ENCODE results near the gene HOXB3.
A peak's percentile ranks its signal among the peaks of the same experiment; 100 is the strongest.

HOXB3 gene

DNA sequence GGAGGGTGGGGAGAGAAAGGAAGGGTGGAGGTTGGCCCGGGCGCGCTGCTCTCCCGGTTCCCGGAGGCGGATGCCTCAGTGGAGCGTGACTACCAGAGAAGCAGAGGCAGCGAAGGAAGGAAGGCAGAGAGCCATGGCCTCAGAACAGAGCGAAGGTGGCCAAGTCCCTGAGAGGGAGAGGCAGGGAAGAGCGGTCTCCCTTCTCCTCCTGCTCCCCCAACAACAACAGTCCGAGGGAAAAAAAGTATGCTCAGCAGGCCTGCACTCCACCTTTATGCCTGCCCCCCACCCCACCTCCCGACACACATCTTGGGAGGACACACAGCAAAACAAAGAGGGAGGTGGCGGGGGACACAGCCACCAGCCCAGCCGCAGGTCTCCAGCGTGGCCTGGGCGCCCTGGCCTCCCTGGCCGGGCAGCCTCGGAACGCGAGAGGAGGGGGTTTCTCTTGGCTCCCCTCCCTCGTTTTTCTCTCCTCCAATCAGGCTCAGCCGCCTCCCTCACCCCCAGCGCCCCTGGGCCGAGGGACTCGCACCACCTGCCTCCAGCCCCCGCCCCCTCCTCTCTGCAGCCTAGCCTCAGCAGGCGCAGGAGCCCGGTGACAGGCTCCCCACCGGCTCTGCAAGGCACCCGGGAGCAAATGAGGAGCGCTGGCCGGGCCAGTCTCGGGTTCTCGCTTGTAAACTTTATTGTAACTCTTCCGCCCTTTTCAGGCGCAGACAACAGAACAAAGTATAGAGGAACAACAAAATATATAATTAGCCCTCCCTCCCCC is 21.8 kb upstream of the HOXB3 start:
- DNase-seq = no peak

- DNase-seq = no peak
These were observed 21.2 kb upstream of the HOXB3 start for GRCh38 chr17:48611213-48611612.

DNA sequence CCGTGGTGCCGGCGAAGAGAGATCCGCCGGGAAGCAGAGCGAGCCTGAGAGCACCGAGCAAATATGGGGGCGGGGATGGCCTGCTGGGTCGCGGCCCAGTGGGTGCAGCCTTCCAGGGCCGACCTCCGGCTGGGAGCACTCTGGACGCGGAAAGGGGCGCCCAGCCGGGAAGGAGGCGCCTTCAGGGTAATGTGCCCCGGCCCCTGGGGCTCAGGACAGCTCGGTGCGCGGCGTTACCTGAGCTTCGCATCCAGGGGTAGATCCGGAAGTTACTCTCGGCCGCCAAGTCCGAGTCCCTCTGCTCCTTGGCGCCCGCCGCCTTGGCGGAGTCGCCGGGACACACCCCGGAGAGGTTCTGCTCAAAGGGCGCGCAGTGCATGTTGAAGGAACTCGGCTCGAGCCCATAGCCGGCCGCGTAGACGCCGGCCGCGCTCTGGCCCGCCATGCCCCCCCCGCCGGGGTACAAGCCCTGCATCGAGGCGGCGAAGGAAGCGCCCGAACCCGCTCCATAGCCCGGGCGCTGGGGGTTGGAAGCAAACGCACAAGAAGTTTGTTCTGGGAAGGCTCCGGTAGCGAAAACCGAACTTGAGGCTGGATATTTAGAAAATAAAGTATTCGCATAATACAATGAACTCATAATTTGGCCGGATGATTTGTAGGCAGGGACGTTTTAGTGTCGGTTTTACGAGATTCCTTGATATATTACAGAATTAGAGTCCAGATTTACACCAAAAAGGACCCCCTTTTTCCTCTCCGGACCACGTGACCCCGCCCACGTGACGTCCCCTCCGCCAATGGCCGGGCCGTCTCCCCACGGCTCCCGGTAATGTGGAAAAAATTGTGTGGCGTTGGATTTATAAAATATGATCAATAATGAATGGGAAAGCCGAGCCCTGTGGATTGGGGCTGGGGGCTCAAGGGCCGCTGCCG is 20.5 kb upstream of the HOXB3 start, which contains the start of gene HOXB7:
Gene HOXB7 (minus strand): TSS at position 736 of the 930 bp plus-strand sequence. CDS start 99 bp downstream, at position 637.
- DNase-seq = peak; percentile 64

DNA sequence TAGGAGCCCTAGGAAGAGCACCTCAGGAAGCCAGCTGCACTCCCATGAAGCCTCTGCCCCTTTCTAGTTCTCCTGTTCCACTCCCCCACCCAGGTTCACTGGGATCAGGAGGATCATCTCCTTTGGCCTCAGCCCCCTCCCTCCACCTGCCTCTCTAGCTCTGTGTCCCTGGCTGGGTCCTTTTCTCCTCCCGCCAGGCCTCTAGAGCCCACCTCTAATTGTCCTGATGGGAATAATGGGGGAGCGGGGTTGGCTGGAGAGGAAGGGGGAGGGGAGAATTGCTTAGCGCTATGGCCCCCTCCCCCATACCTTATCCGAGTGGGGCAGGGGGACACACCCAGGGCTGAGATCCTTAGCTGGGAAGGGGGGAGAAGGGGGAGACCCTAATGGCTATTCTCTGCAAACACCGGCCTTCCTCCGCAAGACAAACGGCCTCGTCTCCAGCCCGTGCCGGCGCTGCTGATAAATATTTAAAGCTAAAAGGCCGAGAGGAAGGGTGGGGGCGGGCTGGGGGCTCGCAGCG is 19.8 kb upstream of the HOXB3 start:
- DNase-seq = no peak

DNA sequence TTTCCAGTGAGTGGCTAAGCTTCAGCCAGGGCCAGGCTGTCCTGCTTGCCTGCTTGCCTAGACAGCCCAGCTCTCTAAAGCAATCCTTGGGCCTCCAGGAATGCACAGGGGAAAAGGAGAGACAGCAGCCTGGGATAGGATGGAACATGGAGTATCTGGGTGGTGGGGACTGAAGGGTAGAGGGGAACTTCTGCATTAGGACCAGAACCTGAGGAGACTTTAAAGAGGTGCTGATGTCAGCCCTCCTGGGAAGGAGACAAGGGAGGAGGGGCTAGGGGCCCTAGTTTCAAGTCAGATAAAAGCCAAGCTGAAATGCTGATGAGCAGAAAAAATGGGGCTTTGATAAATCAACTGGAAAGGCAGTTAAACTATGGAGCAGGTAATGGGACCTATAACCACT is 19.0 kb upstream of the HOXB3 start:
- DNase-seq = no peak

GRCh38 chr17:48608494-48608834 is 18.4 kb upstream of the HOXB3 start:
- no peak for DNase-seq

DNA sequence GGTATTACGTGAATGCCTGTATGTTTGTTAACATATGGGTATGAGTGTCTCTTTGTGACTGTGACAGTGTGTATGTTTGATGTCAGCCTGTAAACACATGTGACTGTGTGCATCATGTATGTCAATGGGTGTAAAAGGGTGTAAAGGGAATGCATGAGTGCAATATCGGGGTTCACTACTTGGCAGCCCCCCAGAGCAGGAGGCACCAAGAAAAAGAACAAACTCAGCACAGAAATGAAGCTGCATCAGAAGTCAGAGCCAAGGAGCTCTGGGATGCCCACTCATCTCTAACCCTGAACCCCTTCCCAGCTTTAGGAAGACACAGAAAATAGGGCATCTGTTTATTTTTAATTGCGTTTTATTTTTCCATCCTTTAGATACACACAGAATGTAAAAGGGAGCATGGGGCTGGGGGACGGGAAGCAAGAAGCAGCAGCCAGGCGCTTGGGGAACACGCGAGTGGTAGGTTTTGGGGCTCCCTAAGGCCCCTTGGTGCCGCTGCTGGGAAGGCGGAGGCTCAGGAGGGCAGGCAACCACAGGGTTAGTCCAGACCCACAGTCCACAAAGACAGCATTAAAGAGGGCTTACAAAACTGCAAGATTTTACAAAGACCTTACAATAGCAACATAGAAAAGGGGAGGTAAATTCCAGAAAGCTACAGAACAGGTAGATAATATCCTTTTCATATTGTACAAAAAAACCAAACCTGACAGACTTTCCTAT is 17.0 kb upstream of the HOXB3 start:
- DNase-seq = no peak

DNA sequence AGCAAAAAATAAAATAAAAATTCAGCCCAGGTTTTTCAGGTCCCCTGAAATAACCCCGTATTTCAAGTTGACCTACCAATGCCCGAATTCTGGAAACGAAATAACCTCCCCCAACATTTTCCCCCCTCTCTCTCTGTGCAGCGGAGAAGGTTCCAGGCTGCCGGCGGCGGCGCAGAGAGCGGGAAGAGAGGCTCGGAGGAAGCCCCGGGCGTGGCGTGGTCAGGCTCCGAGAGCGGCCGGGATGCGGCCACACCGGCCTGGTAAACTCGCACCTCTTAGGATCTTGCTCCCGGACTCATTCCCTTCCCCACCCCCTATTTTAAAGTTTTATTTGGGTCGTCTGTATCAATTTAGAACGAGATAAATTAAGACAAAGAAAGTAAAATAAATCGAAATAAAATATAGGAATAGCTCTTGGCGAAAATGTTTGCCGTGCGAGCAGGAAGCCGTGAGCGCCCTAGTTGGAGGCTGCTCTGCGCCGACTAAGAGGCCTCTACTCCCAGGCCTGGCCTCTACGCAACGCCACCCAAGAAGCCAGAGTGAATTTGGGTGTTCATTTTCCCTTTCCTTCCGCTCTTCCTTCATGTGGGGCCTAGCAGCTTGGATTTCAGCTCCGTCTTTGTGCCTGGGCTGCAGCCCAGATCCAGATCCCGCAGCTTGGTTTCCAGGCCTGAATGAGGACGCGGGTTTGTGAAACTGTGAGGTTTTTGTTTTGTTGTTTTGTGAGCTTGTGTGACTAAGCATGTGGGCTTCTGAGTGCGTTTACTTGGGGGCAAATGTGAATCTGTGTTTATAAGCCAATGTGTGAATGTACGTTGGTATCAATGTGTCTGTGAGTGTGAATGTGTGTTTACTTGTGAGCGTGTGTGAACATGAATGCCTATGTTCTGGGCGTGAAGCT is 16.2 kb upstream of the HOXB3 start:
- DNase-seq = no peak

- DNase-seq = no peak
These were observed 15.4 kb upstream of the HOXB3 start for GRCh38 chr17:48605409-48605919.

- DNase-seq = no peak
These were observed 14.8 kb upstream of the HOXB3 start, which contains the start of gene HOXB6 for GRCh38 chr17:48604770-48605329. TSS of gene HOXB6 (minus strand) at chr17:48604986. CDS start at chr17:48598150, 6,836 bp downstream.

DNA sequence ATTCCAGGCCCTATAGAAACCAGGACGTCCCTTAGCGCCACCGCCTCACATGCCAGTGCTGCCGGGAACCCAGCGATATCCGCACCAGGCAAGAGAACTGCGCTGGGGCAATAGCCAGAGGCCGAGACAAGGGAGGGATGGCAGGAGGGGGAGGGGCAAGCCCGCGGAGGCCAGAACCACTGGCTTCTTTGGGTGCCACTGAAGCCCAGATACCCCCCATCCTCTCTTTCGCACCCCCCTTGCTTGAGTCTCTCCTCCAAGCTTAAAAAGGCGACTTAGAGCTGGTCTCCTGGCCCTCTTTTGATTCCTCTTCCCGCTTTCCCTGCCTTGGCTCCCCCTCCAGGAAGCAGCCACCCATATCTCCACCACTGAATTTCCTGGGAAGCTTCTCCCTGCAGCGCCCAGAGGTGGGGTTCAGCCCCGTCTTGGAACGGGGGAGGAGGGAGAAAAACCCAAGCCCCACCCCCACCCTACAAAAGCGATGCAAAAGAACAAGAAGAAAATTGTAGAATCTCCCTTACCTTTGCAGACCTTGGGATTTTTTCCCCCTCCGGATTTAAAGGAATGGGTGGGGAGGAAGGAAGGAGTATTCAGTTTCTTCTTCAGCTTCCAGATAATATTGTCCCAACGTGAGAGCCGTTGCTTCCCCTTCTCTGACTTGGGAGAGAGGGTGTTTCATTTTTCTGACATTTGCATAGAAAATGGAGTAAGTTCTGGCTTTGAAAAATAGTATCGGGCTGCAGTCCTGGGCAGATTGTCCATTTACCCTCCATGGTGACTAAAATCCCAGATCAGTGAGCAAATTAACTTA is 14.1 kb upstream of the HOXB3 start:
- no peak for DNase-seq

GRCh38 chr17:48601539-48602425 is 11.7 kb upstream of the HOXB3 start:
- no peak for DNase-seq

DNA sequence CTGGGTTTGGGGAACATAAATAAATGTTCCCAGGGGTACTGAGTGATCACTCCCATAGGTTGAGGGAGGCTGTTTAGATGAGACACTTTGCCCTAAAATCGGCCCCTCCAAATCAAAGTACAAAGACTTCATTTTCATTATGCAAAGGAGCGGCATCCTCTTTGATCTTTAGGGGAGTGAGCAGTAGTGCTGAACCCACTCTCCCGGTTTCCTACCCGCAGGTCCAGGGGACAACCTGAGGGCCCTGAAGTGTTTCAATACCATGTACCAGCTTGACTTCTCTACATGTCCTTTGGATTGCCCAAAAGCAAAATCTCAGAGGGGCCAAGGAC is 11.1 kb upstream of the HOXB3 start:
- no peak for DNase-seq

- DNase-seq = no peak
These were observed 10.4 kb upstream of the HOXB3 start for GRCh38 chr17:48600244-48601098.

DNA sequence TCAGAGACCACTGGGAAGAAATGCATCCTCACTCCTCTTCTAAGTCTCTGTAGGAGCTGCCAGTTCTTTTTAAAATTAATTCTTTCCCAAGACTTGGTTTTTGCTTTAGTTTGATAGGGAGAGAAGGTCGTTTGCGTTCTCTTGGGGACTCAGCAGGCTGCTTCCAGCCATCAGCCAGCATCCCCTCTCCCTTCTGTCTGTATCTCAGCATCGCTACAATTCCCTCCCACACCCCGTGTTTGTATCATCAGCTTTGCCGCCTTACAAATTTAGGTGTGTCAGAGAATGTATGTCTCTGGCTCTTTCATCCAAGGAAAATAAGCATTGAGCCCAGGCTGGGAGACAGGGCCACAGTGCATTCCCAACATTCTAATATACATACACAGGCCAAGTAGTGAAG is 9.3 kb upstream of the HOXB3 start:
- DNase-seq = no peak

GRCh38 chr17:48598736-48599135 is 8.7 kb upstream of the HOXB3 start:
- DNase-seq = no peak

GRCh38 chr17:48597778-48598631 is 8.0 kb upstream of the HOXB3 start:
- peak; percentile 75 for DNase-seq

GRCh38 chr17:48597528-48597777 is 7.4 kb upstream of the HOXB3 start:
- DNase-seq = no peak
